ENCODE data around the gene CALHM5. TPM values are rescaled to one million over a fixed set of nuclear protein-coding genes. Genes with fewer than 3 reads are reported as not detected.

The CALHM5 gene
- total RNA-seq, 1 donor from 2014 or later, result not detected

DNA sequence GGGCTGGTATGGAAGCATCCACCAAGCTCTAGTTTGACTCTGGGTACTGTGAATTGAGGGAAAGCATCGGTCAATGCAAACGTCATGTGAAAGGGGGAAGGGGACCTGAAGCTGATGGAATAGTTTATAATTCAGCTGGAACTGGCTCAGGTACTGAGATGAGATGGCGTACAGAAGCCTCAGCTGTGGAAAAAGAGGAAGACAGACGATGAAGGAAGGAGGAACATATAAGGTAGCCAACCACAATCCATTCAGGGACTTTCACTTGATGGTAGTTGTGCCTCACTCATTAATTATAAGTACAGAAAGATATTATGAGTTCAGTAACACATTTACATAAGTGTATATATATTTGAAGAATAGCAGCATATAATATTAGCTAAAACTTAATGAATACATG is 2.7 kb downstream of the CALHM5 start:
- Mint-ChIP-seq H3K9me3 (peaks cover under 1% of the 10 kb centered on the region), H3K4me1 (ENCODE audit: low read depth) (no peaks in the 10 kb centered on the region), H3K27ac (no peak overlapping the region), H3K27me3 (ENCODE audit: low read depth) (peaks cover 16% of the 10 kb centered on the region), H3K36me3 (ENCODE audit: low read depth) (no peaks in the 10 kb centered on the region), H3K4me3 (ENCODE audit: low read depth) (no peak overlapping the region)
- intact Hi-C loops (cut with micrococcal nuclease), result no loop called here
- DNase-seq (ENCODE audit: low spot score), result no peak

DNA sequence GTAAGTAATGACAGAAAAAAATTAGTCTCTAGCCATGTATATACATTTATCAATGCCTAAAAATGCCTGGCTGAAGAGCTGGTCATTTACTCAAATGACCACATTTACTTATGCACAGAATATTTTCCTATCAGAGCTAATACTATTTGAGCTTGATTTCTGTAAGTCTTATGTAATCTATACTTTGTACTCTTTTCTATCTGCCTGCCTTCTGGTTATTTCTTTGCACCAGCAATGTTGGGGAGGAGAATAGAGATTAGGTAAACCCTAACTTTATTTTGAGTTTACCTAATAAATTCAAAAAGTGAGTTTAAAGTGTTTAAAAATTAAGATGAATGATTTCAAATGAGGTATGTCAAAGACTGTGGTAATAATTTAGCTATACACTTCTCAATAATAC is 3.7 kb downstream of the CALHM5 start:
- no peak for DNase-seq (ENCODE audit: low spot score)
- Mint-ChIP-seq H3K36me3 (ENCODE audit: low read depth) (no peaks in the 10 kb centered on the region), H3K9me3 (no peaks in the 10 kb centered on the region), H3K27ac (no peak overlapping the region), H3K4me1 (ENCODE audit: low read depth) (no peaks in the 10 kb centered on the region), H3K4me3 (ENCODE audit: low read depth) (no peak overlapping the region), H3K27me3 (ENCODE audit: low read depth) (peaks cover 20% of the 10 kb centered on the region)
- intact Hi-C loops (cut with micrococcal nuclease), result no loop called here

DNA sequence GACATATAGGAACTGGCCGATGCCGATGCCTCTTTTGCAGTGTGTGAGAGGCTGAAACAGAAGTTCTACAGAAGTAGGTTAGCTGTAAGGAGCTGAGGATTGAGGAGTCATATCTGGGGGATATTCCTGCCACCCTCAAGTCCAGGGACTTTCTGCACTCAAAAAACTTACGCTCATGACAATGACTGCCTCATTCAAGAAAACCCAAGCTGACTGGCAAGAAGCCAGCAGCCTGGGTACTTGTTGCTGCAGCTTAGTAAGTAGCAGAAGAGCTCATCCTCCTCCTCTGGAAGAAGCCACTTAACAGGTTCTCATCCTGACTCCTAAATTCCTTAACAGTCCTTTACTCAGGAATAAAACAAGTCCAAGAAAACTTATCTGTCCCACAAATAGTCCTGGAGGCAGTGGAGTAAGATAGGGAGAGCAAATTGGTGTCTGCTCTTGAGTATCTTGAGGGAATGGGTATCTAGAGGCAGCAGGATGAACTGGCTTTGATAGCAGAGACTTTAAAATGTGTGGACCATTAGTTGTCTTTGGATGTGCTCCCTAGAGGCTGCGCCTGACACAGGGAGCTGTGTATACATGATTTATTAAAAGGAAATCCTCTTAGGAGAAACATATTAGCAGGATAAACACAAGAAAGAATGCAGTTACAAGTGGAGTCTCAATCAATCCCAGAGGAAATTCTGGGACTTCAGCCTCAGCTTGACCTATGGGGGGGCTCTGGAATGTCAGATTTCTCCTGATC is 7.4 kb downstream of the CALHM5 start:
- Mint-ChIP-seq H3K36me3 (ENCODE audit: low read depth) (no peaks in the 10 kb centered on the region), H3K27ac (no peak overlapping the region), H3K4me3 (ENCODE audit: low read depth) (no peak overlapping the region), H3K9me3 (no peaks in the 10 kb centered on the region), H3K4me1 (ENCODE audit: low read depth) (no peaks in the 10 kb centered on the region), H3K27me3 (ENCODE audit: low read depth) (peaks cover 22% of the 10 kb centered on the region)
- no peak for DNase-seq (ENCODE audit: low spot score)
- intact Hi-C loops (cut with micrococcal nuclease), result no loop called here

DNA sequence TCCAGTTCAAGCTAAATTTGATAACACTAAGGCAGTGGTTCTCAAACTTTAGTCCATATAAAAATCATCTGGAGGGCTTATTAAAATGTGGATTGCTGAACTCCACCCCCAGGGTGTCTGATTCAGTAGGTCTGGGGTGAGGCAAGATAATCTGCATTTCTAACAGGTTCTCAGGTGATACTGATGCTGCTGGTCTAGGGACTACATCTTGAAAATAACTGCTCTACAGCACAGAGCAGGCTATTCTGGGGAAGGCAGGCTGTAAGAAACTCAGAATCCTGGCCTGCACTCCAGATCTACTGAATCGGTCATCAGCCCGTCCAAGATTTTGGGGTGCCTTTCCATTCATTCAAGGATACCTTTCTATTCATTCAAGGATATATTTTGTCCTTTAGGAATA is 11.5 kb downstream of the CALHM5 start:
- H3K9me3 Mint-ChIP-seq, result no peaks in the 10 kb centered on the region
- intact Hi-C loops (cut with micrococcal nuclease), result no loop called here
- H3K4me1 Mint-ChIP-seq (ENCODE audit: low read depth), result no peaks in the 10 kb centered on the region
- DNase-seq (ENCODE audit: low spot score), result no peak
- no peak overlapping the region for H3K27ac Mint-ChIP-seq
- peaks cover 28% of the 10 kb centered on the region for H3K27me3 Mint-ChIP-seq (ENCODE audit: low read depth)
- H3K4me3 Mint-ChIP-seq (ENCODE audit: low read depth), result no peak overlapping the region
- no peaks in the 10 kb centered on the region for H3K36me3 Mint-ChIP-seq (ENCODE audit: low read depth)

DNA sequence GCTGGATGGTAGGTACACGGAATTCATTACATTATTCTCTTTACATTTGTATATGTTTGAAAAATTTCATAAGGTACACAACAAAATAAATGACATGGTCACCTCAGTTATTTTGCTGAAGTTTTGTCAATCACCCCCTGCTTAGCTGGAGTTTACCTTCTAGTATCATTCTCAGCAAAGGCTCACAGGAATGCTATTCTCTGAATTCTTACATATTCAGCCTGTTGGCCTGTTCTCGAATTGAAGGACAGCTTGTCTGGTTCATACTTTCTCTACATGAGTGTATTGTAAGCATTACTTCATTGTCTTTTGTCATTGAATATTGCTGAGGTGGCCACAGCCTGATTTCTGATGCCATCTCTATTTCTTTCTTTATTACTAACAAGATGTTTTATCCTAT is 12.8 kb downstream of the CALHM5 start:
- intact Hi-C loops (cut with micrococcal nuclease), result no loop called here
- H3K4me3 Mint-ChIP-seq (ENCODE audit: low read depth), result no peak overlapping the region
- H3K9me3 Mint-ChIP-seq, result no peaks in the 10 kb centered on the region
- no peak for DNase-seq (ENCODE audit: low spot score)
- peaks cover 31% of the 10 kb centered on the region for H3K27me3 Mint-ChIP-seq (ENCODE audit: low read depth)
- H3K27ac Mint-ChIP-seq, result no peak overlapping the region
- H3K36me3 Mint-ChIP-seq (ENCODE audit: low read depth), result no peaks in the 10 kb centered on the region
- H3K4me1 Mint-ChIP-seq (ENCODE audit: low read depth), result no peaks in the 10 kb centered on the region

DNA sequence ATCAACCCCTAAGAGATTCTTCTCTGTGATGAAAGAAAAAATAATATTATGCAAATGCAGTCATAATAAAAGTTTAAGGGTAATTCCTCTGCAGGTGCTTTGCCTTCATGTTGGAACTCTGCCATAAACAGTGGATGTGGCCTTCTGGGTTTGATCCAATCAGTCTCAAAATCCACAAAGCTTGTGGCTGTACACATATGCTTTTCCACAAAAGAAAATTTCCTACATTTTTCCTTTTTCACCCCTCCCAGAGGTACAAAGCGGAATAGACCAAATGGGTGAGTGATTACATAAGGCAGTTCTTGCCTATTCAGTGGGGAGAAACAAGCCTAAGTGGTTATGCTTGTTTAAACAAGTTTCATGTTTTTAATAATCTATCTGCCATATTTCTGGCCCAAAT is 16.7 kb downstream of the CALHM5 start:
- Mint-ChIP-seq H3K27me3 (ENCODE audit: low read depth) (peaks cover 50% of the 10 kb centered on the region), H3K4me1 (ENCODE audit: low read depth) (no peaks in the 10 kb centered on the region), H3K4me3 (ENCODE audit: low read depth) (no peak overlapping the region), H3K27ac (no peak overlapping the region), H3K36me3 (ENCODE audit: low read depth) (no peaks in the 10 kb centered on the region), H3K9me3 (no peaks in the 10 kb centered on the region)
- DNase-seq (ENCODE audit: low spot score), result no peak
- intact Hi-C loops (cut with micrococcal nuclease), result no loop called here

DNA sequence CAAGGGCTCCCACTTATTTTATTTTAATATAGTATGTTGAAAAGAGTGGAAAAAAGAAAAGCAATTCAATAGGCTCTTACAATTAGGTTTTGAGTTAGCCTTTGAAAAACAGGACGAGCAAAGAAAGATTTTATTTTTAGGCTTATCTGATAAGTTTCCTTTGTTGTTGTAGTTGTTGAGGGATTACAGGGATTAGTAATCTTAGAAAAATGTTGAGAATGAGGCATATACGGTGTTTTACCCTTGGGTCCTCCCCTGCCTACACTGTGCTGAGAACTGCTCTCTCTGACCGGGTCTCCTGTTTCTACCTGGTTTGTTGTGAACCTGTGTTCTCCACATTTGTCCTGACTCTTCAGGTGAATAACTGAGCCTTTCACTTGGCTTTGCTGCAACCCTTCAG is 17.3 kb downstream of the CALHM5 start:
- Mint-ChIP-seq H3K4me1 (ENCODE audit: low read depth) (no peaks in the 10 kb centered on the region), H3K27ac (no peak overlapping the region), H3K4me3 (ENCODE audit: low read depth) (no peak overlapping the region), H3K9me3 (no peaks in the 10 kb centered on the region), H3K27me3 (ENCODE audit: low read depth) (peaks cover 52% of the 10 kb centered on the region), H3K36me3 (ENCODE audit: low read depth) (no peaks in the 10 kb centered on the region)
- intact Hi-C loops (cut with micrococcal nuclease), result no loop called here
- DNase-seq (ENCODE audit: low spot score), result no peak

DNA sequence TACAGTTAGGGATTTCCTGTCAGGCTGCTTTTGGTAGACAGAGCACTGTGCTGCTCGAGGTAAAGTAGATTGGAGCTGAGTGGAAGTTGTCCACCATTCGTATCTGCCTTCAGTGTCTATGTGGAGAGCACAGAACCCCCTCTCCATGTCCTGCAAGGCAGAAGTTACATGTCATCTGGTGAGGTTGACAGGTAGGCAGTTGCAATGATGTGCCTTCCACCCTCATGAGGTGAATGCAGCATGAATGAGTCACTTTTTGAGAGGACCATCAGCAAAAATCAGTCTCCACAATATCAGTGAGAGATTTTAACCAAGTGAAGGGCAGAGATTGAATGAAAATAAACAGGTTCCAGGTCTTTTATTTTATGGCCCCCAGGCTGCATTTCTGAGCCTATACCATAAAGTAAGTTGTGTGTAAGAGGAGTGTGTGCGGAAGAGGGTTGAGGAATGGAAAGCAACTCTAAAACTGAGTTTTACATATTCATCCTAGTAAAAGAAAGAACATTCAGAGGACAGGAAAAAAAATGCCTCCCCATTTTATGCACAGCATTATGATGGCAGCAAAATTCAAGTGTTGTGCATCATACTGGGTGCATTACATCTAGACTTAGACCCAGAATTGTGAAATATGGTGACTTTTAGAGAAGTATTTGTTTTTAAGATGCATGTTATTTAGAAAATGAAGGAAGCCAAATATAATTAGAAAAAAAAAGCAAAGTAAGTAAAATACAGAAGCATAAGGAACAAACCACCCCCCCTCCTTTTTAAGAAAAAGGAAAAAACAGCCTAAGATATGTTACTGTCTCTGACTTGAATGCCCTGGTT is 18.2 kb downstream of the CALHM5 start:
- Mint-ChIP-seq H3K36me3 (ENCODE audit: low read depth) (no peaks in the 10 kb centered on the region), H3K9me3 (no peaks in the 10 kb centered on the region), H3K4me3 (ENCODE audit: low read depth) (no peak overlapping the region), H3K27me3 (ENCODE audit: low read depth) (peaks cover 61% of the 10 kb centered on the region), H3K27ac (no peak overlapping the region), H3K4me1 (ENCODE audit: low read depth) (no peaks in the 10 kb centered on the region)
- no peak for DNase-seq (ENCODE audit: low spot score)
- intact Hi-C loops (cut with micrococcal nuclease), result loop anchor here (5.0 kb wide), 2 partner anchors 157 to 262 kb away; partner anchors contain the start of gene DSE

DNA sequence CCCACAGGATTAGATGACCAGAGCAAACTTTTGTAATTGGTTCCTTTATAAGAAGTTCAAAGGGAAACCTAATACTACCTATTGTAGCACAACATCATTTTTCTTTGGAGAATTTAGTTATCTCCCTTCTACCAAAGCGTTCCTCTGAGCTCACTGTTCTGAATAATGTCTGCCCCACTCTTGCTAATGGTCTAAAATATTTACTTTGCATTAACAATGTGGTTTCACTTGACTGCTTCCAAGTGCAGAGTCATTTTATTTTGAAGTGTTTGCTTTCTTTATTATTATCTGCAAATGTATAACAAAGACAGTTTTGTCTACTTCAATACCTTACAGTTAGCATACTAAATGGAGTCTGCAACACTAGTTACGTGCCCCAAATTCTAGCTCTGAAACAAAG is 19.0 kb downstream of the CALHM5 start:
- Mint-ChIP-seq H3K27ac (no peak overlapping the region), H3K36me3 (ENCODE audit: low read depth) (no peaks in the 10 kb centered on the region), H3K9me3 (no peaks in the 10 kb centered on the region), H3K27me3 (ENCODE audit: low read depth) (peaks cover 63% of the 10 kb centered on the region), H3K4me3 (ENCODE audit: low read depth) (no peak overlapping the region), H3K4me1 (ENCODE audit: low read depth) (no peaks in the 10 kb centered on the region)
- no peak for DNase-seq (ENCODE audit: low spot score)
- intact Hi-C loops (cut with micrococcal nuclease), result loop anchor here (5.0 kb wide), 2 partner anchors 158 to 263 kb away; partner anchors contain the start of gene DSE

DNA sequence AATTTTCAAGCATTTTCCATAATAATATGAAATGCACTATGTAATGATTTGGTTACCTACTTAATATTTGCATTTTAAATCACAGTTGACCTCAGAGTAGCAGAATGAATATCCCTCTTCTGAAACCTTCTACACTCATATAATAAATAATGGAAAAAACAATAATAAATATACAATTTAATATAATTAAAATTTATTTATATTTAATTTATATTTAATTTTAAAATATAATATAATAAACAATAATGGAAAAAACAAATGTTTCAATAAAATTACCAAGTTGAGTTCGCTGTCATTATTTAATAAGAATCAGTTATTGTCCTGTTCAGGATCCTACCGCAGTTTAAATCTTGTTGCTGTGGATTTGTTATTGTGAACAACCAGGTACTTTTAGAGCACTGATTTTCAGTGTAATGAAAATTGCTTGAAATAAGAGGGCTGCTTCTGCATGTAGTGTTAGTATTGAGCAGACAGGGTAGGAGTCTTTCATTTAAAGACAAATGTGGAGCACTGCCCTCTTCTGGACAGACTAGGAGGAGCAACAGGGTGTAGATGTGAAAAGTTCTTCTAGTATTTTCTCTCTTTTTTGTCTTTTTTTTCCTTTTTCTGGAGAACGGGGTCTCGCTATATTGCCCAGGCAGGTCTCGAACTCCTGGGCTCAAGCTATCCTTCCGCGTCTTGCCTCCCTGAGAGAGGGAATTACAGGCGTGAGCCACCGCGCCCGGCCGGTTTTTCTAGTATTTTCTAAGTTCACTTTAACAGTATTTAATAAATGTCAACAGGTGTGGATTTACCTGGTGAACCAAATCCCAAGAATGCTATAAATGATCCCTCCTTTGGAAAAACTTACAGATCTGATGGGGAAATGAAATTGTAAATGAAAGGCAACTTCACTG is 20.5 kb downstream of the CALHM5 start:
- Mint-ChIP-seq H3K36me3 (ENCODE audit: low read depth) (no peaks in the 10 kb centered on the region), H3K4me3 (ENCODE audit: low read depth) (no peak overlapping the region), H3K9me3 (no peaks in the 10 kb centered on the region), H3K27me3 (ENCODE audit: low read depth) (peaks cover 53% of the 10 kb centered on the region), H3K4me1 (ENCODE audit: low read depth) (peaks cover 1% of the 10 kb centered on the region), H3K27ac (no peak overlapping the region)
- intact Hi-C loops (cut with micrococcal nuclease), result loop anchor here (1.0 to 5.0 kb wide), 5 partner anchors 88 to 313 kb away; partner anchors contain the start of gene DSE
- DNase-seq (ENCODE audit: low spot score), result peak; percentile 34

DNA sequence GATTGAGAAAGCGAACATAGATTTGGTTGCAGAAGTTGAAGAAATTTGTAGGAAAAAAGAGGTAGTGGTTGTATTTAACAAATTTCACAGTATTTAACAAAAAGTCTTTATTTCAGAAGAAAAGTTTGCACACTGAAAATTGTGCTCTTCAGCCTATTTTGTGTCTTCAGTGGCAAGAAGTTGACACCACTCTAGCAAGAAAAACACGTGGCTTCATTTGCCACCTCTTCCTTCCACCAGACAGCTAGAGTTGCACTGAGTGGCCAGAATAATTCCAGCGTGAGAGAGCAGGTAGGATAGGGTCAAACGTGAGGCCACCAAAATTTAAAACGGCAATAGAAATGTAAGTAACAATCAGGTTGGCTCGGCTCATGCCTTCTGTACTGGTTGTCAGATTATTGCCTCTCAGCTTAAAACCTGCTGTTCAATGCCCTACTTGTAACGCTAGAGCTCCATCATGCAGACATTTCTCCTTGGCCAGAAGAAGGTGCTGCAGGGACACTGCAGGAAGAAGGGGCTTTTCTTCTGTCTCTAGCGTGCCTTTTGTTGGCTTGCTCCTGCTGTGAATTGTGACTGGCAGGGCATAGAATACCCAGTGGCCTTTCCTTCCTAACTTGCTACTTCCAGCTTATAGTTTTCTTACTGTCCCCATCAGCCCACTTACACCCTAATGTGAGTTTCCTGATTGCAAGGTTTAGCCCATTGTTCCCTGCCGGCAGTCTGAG is 22.0 kb downstream of the CALHM5 start:
- Mint-ChIP-seq H3K27ac (no peak overlapping the region), H3K4me3 (ENCODE audit: low read depth) (no peak overlapping the region), H3K36me3 (ENCODE audit: low read depth) (no peaks in the 10 kb centered on the region), H3K9me3 (no peaks in the 10 kb centered on the region), H3K27me3 (ENCODE audit: low read depth) (peaks cover 52% of the 10 kb centered on the region), H3K4me1 (ENCODE audit: low read depth) (peaks cover 1% of the 10 kb centered on the region)
- DNase-seq (ENCODE audit: low spot score), result no peak
- intact Hi-C loops (cut with micrococcal nuclease), result loop anchor here (2.0 to 5.0 kb wide), 3 partner anchors 161 to 315 kb away; partner anchors contain the start of gene DSE

DNA sequence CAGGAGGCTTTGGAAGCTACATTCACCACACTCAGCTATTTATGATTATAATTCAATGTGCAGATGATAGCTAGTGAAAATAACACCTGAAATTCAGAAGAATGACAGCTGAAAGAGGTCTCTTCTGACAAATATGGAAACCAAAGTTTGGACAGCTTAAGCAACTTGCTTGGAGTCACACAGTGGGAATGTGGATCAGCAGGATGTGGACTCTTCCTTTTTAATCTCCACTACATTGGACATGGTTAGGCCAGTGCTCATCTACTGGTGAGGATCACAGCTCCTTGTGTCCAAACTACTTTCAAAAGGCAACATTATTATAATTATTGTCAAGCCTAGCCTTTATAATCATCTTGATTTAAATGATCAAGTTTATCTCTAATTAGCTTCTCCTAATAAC is 23.7 kb downstream of the CALHM5 start:
- intact Hi-C loops (cut with micrococcal nuclease), result loop anchor here (5.0 kb wide), 1 partner anchor 112 kb away; no protein-coding TSS in a partner anchor
- Mint-ChIP-seq H3K27me3 (ENCODE audit: low read depth) (peaks cover 46% of the 10 kb centered on the region), H3K4me3 (ENCODE audit: low read depth) (no peak overlapping the region), H3K9me3 (no peaks in the 10 kb centered on the region), H3K27ac (no peak overlapping the region), H3K4me1 (ENCODE audit: low read depth) (peaks cover 1% of the 10 kb centered on the region), H3K36me3 (ENCODE audit: low read depth) (no peaks in the 10 kb centered on the region)
- DNase-seq (ENCODE audit: low spot score), result no peak

All from activated T-helper 2 cell treated with anti-CD3 and anti-CD28 coated beads, Interferon-gamma antibody, Interleukin-2, Interleukin-4, amounts not matched to agents 10 μg/mL and 5 μg/mL and 100 μg/mL, durations not matched to agents 14 hours and 24 hours and 36 hours (primary cell).